Right atrium auricular region (tissue), 2 donors: ENCODE results near the gene NTN3. TPM values are rescaled to one million over a fixed set of nuclear protein-coding genes. Genes with fewer than 3 reads are reported as not detected.
A peak's percentile ranks its signal among the peaks of the same experiment; 100 is the strongest.

Source experiments
- DNase-seq: peaks from one replicate; pipeline ENCODE4 v3.0.0-alpha.2; 2019; ENCODE audit warnings: low spot score
- H3K27ac ChIP-seq, 2 donors: fragments of 200-600 bp; sonication (generic); 1 replicate in 1 of 2; 2 replicates in 1 of 2; pipeline ENCODE4 v1.5.1; 2016 to 2019
- H3K27me3 ChIP-seq, 2 donors: fragments of 200-600 bp; sonication (generic); one replicate each; pipeline versions ENCODE4 v1.5.1 to v1.6.0; 2017 to 2019
- H3K36me3 ChIP-seq: fragments of 200-600 bp; sonication (generic); one replicate; pipeline ENCODE4 v1.5.1; 2016
- H3K4me1 ChIP-seq, 2 donors: fragments of 200-600 bp; sonication (generic); one replicate each; pipeline versions ENCODE4 v1.5.1 to v1.6.0; 2017 to 2019
- H3K4me3 ChIP-seq, 2 donors: fragments of 200-600 bp; sonication (generic); 1 replicate in 1 of 2; 2 replicates in 1 of 2; pipeline ENCODE4 v1.5.1; 2017 to 2019; ENCODE audit warnings: mild to moderate bottlenecking in 1 of 2, moderate library complexity in 1 of 2
- H3K9me3 ChIP-seq, 2 donors: fragments of 200-600 bp; sonication (generic); one replicate each; pipeline ENCODE4 v1.5.1; 2019
- total RNA-seq, 2 donors: library from RNA; depleted of rRNA; stranded (reverse); fragments of >200 nt; gene quantifications; one replicate each; pipeline ENCODE4 v1.1.0, GENCODE V29; 2016
- TF ChIP-seq, protein P1 (sequence below), 2 donors: fragments of 200-600 bp; sonication (generic); IDR thresholded peaks; one replicate each; pipeline ENCODE4 v1.5.1; 2019; ENCODE audit warnings: antibody characterized with exemption in 2 of 2

Gene NTN3
- total RNA-seq, 2 donors from 2014 or later: 0.22 to 0.51 TPM

DNA sequence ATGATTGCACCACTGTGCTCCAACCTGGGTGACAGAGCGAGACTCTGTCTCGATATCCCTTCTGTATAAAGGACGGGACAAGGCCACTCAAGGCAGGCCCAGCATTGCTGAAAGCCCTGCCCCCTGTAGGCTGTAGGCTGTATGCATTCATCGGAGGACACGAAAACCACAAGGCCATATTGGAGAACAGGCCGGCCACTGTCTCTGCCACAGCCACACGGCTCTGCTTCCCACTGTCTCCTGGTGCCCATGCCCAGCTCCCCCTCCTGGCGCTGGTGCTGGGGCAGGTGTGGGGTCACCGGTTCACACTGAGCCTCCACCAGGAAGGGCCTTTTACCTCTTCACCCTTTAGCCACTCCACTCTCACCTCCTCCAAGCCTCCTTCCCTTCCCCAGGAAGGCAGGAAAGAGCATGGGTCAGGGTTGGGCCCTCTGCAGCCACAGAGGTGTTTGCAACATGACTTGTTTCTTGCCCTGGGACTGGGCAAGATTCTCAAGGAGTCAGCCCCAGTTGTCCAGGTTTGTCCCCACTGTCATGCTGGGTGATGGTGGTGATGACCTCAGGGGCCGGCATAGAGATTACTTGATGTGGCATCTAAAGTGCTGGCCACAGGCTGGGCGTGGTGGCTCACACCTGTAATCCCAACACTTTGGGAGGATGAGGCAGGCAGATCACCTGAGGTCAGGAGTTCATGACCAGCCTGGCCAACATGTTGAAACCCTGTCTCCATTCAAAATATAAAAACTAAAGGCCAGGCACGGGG lies 5.3 kb upstream of the NTN3 start:
- TF ChIP-seq, protein P1, sequence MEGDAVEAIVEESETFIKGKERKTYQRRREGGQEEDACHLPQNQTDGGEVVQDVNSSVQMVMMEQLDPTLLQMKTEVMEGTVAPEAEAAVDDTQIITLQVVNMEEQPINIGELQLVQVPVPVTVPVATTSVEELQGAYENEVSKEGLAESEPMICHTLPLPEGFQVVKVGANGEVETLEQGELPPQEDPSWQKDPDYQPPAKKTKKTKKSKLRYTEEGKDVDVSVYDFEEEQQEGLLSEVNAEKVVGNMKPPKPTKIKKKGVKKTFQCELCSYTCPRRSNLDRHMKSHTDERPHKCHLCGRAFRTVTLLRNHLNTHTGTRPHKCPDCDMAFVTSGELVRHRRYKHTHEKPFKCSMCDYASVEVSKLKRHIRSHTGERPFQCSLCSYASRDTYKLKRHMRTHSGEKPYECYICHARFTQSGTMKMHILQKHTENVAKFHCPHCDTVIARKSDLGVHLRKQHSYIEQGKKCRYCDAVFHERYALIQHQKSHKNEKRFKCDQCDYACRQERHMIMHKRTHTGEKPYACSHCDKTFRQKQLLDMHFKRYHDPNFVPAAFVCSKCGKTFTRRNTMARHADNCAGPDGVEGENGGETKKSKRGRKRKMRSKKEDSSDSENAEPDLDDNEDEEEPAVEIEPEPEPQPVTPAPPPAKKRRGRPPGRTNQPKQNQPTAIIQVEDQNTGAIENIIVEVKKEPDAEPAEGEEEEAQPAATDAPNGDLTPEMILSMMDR (IDR thresholded peaks at IDR 0.05): no peak
- H3K9me3 ChIP-seq: no peaks in the 10 kb centered on the region
- no peak overlapping the region for H3K4me3 ChIP-seq
- H3K27ac ChIP-seq: no peak overlapping the region
- no peaks in the 10 kb centered on the region for H3K36me3 ChIP-seq
- peaks cover 0 to 1% of the 10 kb centered on the region in 2 donors for H3K27me3 ChIP-seq
- peaks cover 0 to 40% of the 10 kb centered on the region in 2 donors for H3K4me1 ChIP-seq
- no peak for DNase-seq

DNA sequence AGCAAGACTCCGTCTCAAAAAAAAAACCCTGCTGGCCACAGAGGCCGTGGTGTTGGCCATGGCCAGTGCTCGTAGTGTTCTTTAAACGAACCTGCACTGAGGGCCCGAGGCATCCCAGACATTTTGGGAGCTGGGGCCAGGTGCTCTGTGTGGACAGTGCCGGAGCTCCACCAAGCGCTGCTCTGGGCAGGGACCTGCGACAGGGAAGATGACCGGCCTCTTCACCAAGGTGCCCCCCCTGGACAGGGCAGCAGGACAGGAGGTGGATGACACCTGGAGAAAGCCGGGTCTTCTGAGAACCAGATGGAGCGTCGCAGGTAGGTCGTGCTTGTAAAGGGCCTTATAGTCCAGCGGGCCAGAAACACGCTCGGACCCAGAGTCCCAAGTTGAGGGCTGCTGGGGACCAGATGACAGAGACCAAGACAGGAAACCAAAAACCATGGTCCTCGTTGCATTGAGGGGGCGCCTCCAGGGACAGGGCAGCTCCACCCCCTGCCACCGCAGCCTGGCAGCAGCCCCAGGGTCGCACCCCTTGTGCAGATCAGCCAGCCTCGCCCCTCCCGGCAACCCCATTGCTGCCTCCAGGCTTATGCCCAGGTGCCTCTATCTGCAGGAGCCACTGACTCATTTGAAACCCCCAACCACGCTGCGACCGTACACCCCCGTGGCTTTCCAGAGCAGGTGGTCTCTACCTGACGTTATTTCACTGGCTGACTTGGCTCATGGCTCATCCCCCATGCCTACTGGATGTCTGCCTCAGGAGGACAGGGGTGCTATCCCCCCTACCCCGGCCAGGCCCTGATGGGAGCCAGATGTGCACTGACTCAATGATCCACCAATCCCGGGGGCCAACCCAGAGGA lies 4.2 kb upstream of the NTN3 start:
- H3K27ac ChIP-seq: no peak overlapping the region
- peaks cover 0 to 49% of the 10 kb centered on the region in 2 donors for H3K4me1 ChIP-seq
- H3K4me3 ChIP-seq: peak overlapping the region in 1 of 2 donors; percentile 64
- TF ChIP-seq, protein P1 (IDR thresholded peaks at IDR 0.05): no peak
- DNase-seq: no peak
- no peaks in the 10 kb centered on the region for H3K9me3 ChIP-seq
- peaks cover under 1 to 6% of the 10 kb centered on the region in 2 donors for H3K27me3 ChIP-seq
- no peaks in the 10 kb centered on the region for H3K36me3 ChIP-seq

- no peaks in the 10 kb centered on the region for H3K9me3 ChIP-seq
- peaks cover 2 to 6% of the 10 kb centered on the region in 2 donors for H3K27me3 ChIP-seq
- H3K36me3 ChIP-seq: no peaks in the 10 kb centered on the region
- peak overlapping the region; percentile 66 to 72 for H3K27ac ChIP-seq
- TF ChIP-seq, protein P1 (IDR thresholded peaks at IDR 0.05): no peak
- DNase-seq: peak; percentile 87
- H3K4me3 ChIP-seq: peak overlapping the region; percentile 51 to 64
- peaks cover 0 to 52% of the 10 kb centered on the region in 2 donors for H3K4me1 ChIP-seq
These were observed 3.4 kb upstream of the NTN3 start for GRCh38 chr16:2467528-2468232.

DNA sequence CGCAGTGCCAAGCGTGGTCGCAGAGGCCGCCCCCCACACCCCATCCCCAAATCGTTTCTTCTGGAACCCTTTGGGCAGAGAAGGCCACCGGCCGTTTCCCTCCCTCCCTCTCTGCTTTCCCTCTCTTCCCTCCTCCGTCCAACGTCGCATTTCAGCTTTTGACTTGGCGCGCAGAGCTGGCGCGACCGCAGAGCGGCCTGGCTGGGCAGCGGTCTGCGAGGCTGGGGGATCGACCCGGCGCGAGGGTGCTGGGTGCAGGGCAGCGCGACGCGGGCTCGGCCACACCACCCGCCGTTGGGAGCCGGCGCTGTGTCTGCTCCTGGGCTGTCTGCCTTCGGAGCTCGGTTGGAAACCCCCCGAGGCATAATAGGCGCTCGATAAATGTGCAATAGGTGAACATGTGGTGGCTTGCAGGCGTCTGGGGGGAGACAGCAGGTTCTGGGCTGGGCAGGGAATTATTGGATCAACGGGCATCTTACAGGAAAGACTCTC lies 2.8 kb upstream of the NTN3 start:
- H3K36me3 ChIP-seq: no peaks in the 10 kb centered on the region
- peaks cover 0 to 56% of the 10 kb centered on the region in 2 donors for H3K4me1 ChIP-seq
- H3K4me3 ChIP-seq: peak overlapping the region; percentile 51 to 64
- TF ChIP-seq, protein P1 (IDR thresholded peaks at IDR 0.05): no peak
- peak overlapping the region in 1 of 2 donors; percentile 72 for H3K27ac ChIP-seq
- no peak for DNase-seq
- H3K9me3 ChIP-seq: no peaks in the 10 kb centered on the region
- peaks cover 2 to 6% of the 10 kb centered on the region in 2 donors for H3K27me3 ChIP-seq

- no peak for DNase-seq
- TF ChIP-seq, protein P1 (IDR thresholded peaks at IDR 0.05): no peak
- H3K4me3 ChIP-seq: peak overlapping the region in 1 of 2 donors; percentile 64
- H3K9me3 ChIP-seq: no peaks in the 10 kb centered on the region
- H3K27ac ChIP-seq: no peak overlapping the region
- peaks cover 2 to 6% of the 10 kb centered on the region in 2 donors for H3K27me3 ChIP-seq
- H3K36me3 ChIP-seq: no peaks in the 10 kb centered on the region
- H3K4me1 ChIP-seq: peaks cover 0 to 62% of the 10 kb centered on the region in 2 donors
These were observed 2.2 kb upstream of the NTN3 start for GRCh38 chr16:2468725-2469398.
